Measurements from ENCODE around the gene BPGM. TPM values are rescaled to one million over a fixed set of nuclear protein-coding genes. Genes with fewer than 3 reads are reported as not detected.

BPGM gene
- total RNA-seq, 1 experiment from 2014 or later = 32.5 TPM

DNA sequence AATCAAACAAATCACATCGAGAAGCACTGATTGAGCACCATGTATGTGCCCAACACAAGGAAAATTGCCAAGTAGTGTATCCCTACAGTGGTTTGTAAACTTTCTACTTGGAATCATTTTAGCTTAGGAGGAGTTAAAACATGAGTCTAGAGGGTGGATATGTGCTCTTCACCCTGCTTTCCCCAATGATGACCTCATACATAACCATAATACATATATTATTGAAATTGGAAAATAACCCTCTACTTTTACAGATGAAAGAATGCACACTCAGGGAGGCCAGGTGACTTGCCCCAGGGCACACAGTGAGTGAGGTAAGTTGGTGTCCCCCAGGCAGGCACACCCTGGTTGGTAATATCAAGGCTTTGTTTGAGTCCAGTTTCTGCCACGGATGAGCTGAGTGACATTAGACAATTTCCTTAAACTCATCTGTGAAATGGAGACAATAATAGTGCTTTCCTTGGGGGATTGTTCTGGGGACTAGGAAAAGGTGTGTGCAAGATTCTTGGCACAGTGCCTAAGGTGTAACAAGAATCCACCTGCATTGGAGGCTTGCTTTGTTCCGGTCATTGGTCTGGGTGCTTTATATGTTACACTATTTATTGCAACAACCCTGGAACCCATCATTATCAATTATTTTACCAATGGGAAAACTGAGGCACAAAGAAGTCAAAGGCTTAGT, 50.7 kb downstream of the BPGM start:
- H3K27ac Mint-ChIP-seq (ENCODE audit: unreplicated experiment) = no peak overlapping the region
- TF ChIP-seq, protein P1, sequence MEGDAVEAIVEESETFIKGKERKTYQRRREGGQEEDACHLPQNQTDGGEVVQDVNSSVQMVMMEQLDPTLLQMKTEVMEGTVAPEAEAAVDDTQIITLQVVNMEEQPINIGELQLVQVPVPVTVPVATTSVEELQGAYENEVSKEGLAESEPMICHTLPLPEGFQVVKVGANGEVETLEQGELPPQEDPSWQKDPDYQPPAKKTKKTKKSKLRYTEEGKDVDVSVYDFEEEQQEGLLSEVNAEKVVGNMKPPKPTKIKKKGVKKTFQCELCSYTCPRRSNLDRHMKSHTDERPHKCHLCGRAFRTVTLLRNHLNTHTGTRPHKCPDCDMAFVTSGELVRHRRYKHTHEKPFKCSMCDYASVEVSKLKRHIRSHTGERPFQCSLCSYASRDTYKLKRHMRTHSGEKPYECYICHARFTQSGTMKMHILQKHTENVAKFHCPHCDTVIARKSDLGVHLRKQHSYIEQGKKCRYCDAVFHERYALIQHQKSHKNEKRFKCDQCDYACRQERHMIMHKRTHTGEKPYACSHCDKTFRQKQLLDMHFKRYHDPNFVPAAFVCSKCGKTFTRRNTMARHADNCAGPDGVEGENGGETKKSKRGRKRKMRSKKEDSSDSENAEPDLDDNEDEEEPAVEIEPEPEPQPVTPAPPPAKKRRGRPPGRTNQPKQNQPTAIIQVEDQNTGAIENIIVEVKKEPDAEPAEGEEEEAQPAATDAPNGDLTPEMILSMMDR (IDR thresholded peaks at IDR 0.05; ENCODE audit: unreplicated experiment) = no peak
- no peaks in the 10 kb centered on the region for H3K36me3 Mint-ChIP-seq (ENCODE audit: insufficient read depth, unreplicated experiment)
- CTCF ChIA-PET = interaction anchor here (1.0 kb wide), 1 partner anchor 9 kb away, joined by 3 read pairs; no protein-coding TSS in a partner anchor
- intact Hi-C loops (cut with micrococcal nuclease; ENCODE audit: unreplicated experiment) = no loop called here
- H3K9me3 Mint-ChIP-seq (ENCODE audit: low read depth, unreplicated experiment) = no peaks in the 10 kb centered on the region
- no TSS peak for BruUV-seq (replicated peaks)
- no peak for DNase-seq
- H3K4me3 Mint-ChIP-seq (ENCODE audit: low read depth, unreplicated experiment) = no peak overlapping the region
- peaks cover 18% of the 10 kb centered on the region for H3K27me3 Mint-ChIP-seq (ENCODE audit: unreplicated experiment)
- H3K4me1 Mint-ChIP-seq (ENCODE audit: low read depth, unreplicated experiment) = no peaks in the 10 kb centered on the region

GRCh38 chr7:134698481-134698880, 51.8 kb downstream of the BPGM start:
- no peak for DNase-seq
- H3K36me3 Mint-ChIP-seq (ENCODE audit: insufficient read depth, unreplicated experiment) = no peaks in the 10 kb centered on the region
- CTCF ChIA-PET = no interaction called here
- no peaks in the 10 kb centered on the region for H3K9me3 Mint-ChIP-seq (ENCODE audit: low read depth, unreplicated experiment)
- H3K4me1 Mint-ChIP-seq (ENCODE audit: low read depth, unreplicated experiment) = no peaks in the 10 kb centered on the region
- no TSS peak for BruUV-seq (replicated peaks)
- H3K27me3 Mint-ChIP-seq (ENCODE audit: unreplicated experiment) = peaks cover 18% of the 10 kb centered on the region
- TF ChIP-seq, protein P1 (IDR thresholded peaks at IDR 0.05; ENCODE audit: unreplicated experiment) = no peak
- no peak overlapping the region for H3K4me3 Mint-ChIP-seq (ENCODE audit: low read depth, unreplicated experiment)
- H3K27ac Mint-ChIP-seq (ENCODE audit: unreplicated experiment) = no peak overlapping the region
- intact Hi-C loops (cut with micrococcal nuclease; ENCODE audit: unreplicated experiment) = no loop called here

- DNase-seq = no peak
- H3K4me3 Mint-ChIP-seq (ENCODE audit: low read depth, unreplicated experiment) = no peak overlapping the region
- intact Hi-C loops (cut with micrococcal nuclease; ENCODE audit: unreplicated experiment) = no loop called here
- H3K9me3 Mint-ChIP-seq (ENCODE audit: low read depth, unreplicated experiment) = no peaks in the 10 kb centered on the region
- no peak overlapping the region for H3K27ac Mint-ChIP-seq (ENCODE audit: unreplicated experiment)
- H3K4me1 Mint-ChIP-seq (ENCODE audit: low read depth, unreplicated experiment) = no peaks in the 10 kb centered on the region
- TF ChIP-seq, protein P1 (IDR thresholded peaks at IDR 0.05; ENCODE audit: unreplicated experiment) = no peak
- BruUV-seq (replicated peaks) = no TSS peak
- CTCF ChIA-PET = no interaction called here
- H3K36me3 Mint-ChIP-seq (ENCODE audit: insufficient read depth, unreplicated experiment) = no peaks in the 10 kb centered on the region
- H3K27me3 Mint-ChIP-seq (ENCODE audit: unreplicated experiment) = peaks cover 15% of the 10 kb centered on the region
Observed at GRCh38 chr7:134699021-134699818, 52.6 kb downstream of the BPGM start.

- TF ChIP-seq, protein P1 (IDR thresholded peaks at IDR 0.05; ENCODE audit: unreplicated experiment) = no peak
- no TSS peak for BruUV-seq (replicated peaks)
- Mint-ChIP-seq H3K4me3 (ENCODE audit: low read depth, unreplicated experiment) (no peak overlapping the region), H3K27ac (ENCODE audit: unreplicated experiment) (no peak overlapping the region), H3K4me1 (ENCODE audit: low read depth, unreplicated experiment) (no peaks in the 10 kb centered on the region), H3K27me3 (ENCODE audit: unreplicated experiment) (peaks cover 15% of the 10 kb centered on the region), H3K36me3 (ENCODE audit: insufficient read depth, unreplicated experiment) (no peaks in the 10 kb centered on the region), H3K9me3 (ENCODE audit: low read depth, unreplicated experiment) (no peaks in the 10 kb centered on the region)
- intact Hi-C loops (cut with micrococcal nuclease; ENCODE audit: unreplicated experiment) = loop anchor here (10.0 kb wide), 1 partner anchor 475 kb away; the partner anchor contains the start of gene CYREN
- DNase-seq = no peak
- CTCF ChIA-PET = interaction anchor here (0.6 kb wide), 1 partner anchor 170 kb away, joined by 3 read pairs; no protein-coding TSS in a partner anchor
Observed at GRCh38 chr7:134699899-134700298, 53.2 kb downstream of the BPGM start.

Measured in Calu3 (cell line).